GM21786 (cell line): ENCODE data around the gene MEGF11.

Experiments
- ATAC-seq: cut with Tn5 transposase; IDR thresholded peaks from one replicate; pipeline ENCODE4 v1.9.1; 2021; ENCODE audit not compliant: unreplicated experiment

The MEGF11 gene

DNA sequence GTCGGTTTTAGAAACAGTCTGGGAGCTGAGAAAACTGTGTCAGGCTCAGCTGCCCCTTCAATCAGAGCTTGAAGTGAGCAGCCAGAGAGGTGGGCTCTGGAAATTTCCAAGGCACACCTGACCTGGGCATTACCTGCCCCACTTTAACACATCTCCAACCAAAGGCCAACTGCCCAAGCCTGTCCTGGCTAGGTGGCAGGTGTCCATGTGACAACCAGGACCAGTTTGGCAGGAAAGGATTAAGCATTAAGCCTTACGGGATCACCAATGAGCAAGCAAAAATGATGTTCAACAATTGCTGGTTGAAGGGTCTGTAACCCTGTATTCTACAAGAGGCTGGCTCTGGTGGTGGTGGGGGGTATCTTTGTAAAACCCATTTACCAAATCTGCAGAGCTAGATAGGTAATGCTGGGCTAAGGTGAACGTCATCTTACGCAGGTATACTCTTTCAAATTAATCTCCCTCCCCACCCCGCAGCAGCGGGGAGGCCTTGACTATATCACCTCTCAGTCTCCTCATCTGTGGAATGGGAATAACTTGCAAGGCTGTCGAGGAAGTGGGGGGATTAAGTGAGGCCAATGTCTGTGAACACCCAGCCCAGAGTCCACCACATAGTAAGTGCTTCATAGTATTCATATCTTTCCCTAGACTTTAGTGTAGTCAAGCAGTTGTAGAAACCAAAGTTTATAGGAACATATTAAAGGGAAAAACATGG is 183.2 kb downstream of the MEGF11 start:
- ATAC-seq, result no peak

DNA sequence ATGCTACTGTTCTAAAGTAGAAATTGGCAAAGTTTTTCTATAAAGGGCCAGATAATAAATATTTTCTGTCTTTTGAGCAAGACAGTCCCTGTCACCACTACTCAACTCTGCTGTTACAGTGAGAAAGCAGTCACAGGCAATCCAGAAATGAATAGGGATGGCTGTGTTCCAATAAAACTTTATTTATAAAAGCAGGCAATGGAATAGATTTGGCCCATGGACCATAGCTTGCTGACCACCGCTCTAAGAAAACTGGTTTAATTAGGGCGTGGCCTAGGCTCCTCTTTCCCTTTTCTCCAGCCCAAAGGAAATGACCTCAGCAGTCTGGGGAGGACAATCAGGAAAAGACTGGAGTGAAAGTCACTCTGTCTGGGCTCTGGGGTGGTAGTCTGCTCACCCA is 183.8 kb downstream of the MEGF11 start:
- ATAC-seq, result no peak

DNA sequence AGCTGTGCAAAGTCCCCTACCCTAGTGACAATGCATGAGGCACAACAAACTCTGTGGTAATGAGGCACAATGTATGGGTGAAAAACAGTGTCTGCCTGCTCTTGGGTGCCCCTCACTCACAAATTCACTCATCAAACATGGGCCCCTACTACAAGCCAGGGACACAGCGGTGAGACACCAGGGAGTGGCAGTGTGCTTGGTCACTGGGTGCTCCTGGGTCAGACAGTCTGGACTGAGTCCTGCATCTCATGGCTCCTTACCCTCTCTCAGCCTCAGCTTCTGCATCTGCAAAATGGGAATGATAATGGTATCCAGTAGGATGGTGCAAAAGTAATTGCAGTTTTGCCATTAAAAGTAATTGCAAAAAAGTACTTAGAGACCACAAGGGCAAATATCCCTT is 184.7 kb downstream of the MEGF11 start:
- no peak for ATAC-seq

- ATAC-seq, result no peak
These were observed 185.9 kb downstream of the MEGF11 start for GRCh38 chr15:66067687-66068086.

DNA sequence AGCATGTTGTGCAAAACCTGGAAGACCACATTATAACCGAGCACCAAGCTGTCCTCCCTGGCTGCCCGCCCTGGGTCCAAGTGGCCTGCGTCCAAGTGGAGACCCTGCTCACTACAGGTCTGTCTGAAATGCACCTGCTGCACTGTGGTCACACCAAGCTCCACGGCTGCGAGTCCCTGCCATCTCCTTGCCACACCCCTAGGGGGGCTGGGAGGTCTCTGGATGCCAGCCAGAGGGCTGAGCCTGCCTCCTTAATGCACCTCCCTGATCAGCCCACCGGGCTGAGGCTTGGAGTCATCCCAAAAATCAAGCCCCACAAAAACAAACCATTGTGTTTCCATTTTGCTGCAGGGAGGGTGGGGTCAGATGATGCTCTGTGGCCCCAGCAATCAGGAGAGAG is 187.1 kb downstream of the MEGF11 start:
- no peak for ATAC-seq

GRCh38 chr15:66066005-66066404 is 187.5 kb downstream of the MEGF11 start:
- ATAC-seq, result no peak

DNA sequence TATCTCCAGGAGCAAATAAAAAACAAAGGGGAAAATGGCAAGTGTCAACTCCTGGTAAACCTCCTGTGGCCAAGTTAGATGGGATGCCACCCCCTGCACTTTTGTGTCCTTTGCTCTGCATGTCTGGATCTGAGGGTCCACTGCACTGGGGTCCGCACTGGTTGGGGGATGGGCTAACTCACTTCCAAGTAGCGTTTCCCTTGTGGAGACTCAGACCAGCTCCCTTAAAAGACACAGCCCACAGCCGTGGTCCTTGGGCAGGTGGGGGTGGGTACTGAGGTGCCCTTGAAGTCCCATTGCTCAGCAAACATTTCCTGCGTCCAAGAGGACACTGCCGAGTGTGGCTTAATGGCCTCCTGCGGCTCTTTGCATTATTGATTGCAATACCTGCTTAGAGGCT is 188.2 kb downstream of the MEGF11 start:
- ATAC-seq, result no peak

DNA sequence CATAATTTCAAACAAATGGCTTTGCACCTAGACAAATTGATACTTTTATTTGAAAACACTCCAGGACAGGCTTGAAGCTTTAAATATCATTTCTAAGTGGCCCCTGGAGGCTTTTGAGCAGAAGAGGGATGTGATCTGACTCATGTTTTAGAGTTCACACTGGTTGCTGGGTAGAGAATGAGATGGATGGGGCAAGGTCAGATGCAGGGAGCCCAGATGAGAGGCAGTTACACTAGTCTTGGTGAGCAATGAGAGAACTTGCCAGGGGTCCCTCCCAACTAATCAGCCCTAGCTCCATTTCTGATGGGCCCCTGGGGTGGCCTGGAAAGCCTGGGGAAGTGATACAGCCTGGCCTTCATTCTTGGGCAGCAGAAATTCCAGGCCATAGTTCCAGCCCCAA is 190.4 kb downstream of the MEGF11 start:
- no peak for ATAC-seq

- ATAC-seq, result no peak
These were observed 196.5 kb downstream of the MEGF11 start for GRCh38 chr15:66057089-66057488.

GRCh38 chr15:66053991-66054390 is 199.6 kb downstream of the MEGF11 start:
- no peak for ATAC-seq

GRCh38 chr15:66051833-66052232 is 201.7 kb downstream of the MEGF11 start:
- no peak for ATAC-seq

DNA sequence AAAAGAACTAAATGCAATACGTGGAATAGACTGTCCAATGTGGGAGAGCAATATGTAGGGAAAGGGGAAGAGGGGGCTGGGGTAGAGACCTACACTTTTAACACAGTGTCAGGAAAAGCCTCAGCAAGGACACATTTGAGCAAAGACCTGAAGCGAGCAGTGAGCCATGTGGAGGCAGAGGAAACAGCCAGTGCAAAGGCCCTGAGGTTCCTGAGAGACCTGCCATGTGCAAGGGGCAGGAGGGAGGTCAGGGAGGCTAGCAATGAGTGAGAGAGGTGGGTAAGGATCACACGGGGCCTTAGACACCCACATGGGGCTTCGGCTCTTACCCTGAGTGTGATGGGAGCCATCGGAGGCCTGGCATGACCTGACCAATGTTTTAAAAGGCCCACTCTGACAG is 203.3 kb downstream of the MEGF11 start:
- no peak for ATAC-seq

- ATAC-seq, result no peak
These were observed 204.2 kb downstream of the MEGF11 start for GRCh38 chr15:66049353-66049752.

DNA sequence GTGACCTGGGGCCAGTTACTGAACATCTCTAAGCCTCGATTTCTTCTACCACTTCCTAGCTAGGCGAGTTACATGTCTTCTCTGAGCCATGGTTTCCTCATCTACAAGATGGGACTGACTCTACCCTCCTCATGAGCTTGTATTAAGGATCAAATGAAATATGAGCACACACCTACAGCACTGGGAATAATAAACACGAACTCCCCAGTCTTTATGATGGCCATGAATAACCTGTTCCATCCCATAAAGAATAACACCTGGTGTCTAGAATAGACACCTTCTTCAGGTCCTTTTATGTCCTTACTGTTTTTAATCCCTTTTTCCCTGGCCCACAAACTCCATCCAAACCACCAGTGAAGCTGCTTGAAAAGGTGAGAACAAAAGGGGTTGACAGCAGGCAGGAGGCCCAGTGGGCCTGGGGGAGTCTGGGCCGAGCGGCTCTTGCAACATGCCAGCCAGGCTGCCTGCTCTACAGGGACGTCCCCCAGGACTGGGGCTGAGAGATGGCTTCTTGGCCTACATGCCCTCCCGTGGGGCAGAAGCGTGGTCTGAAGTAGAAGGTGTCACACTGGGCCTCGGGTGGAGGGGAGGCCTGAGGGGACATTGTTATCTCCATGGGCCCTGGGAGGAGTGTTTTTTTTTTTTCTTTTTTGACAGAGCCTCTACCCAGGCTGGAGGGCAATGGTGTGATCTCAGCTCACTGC is 206.1 kb downstream of the MEGF11 start:
- ATAC-seq, result no peak

GRCh38 chr15:66046751-66047150 is 206.8 kb downstream of the MEGF11 start:
- no peak for ATAC-seq

DNA sequence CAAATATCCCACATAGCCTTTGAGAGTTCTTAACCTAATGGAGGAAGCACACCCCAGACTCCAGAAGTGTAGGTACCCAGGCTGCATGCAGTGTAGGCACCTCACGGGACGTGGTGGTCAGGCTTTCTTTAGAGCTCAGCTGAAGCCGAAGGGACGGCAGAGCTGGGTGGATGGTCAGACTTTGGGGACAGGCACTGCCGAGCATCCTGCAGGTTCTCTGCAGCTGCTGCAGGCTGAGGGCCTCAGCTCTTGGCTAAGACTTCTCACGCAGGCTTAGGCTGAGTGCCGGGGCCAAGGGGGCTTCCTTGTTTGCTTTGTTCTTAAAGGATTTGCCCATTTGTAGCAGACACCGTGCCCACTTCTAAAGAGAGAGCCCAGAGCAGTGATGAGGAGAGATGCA is 207.2 kb downstream of the MEGF11 start:
- no peak for ATAC-seq

- no peak for ATAC-seq
These were observed 208.0 kb downstream of the MEGF11 start for GRCh38 chr15:66045542-66045941.

- ATAC-seq, result no peak
These were observed 208.7 kb downstream of the MEGF11 start for GRCh38 chr15:66044837-66045236.

DNA sequence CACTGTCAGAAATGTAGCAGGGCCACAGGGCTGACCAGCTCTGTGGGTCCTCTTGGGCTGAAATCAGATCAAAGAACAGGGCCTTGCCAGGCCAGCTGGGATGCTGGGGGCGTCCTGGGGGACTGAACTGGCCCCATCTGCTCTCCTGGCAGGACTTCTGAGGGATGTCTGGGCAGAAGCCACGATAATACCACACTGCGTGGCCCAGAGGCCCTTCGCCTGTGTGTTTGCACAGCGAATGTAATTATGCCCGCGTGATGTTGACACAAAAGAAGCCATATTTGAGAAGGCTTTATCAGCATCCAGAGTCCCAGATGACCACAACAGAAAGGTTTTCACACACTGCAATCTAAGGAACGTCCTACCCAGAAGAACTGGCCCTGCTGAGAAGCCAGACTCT is 210.3 kb downstream of the MEGF11 start:
- no peak for ATAC-seq

DNA sequence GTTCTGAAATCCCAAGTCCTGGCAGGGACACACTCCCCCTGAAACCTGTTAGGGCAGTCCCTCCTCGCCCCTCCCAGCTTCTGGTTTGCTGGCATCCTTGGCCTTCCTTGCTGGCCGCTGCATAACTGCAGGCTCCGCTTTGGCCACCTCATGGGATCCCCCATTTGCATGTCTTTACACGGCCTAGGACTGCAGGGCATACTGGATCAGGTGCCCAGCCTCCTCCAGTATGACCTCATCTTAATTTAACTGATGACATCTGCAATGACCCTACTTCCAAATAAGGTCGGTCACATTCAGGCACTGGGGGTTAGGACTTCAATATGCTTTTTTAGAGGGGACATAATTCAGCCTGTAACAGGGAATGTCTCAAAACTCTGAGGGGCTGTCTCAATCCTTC is 210.9 kb downstream of the MEGF11 start:
- no peak for ATAC-seq

GRCh38 chr15:66041276-66041675 is 212.3 kb downstream of the MEGF11 start:
- ATAC-seq, result no peak

DNA sequence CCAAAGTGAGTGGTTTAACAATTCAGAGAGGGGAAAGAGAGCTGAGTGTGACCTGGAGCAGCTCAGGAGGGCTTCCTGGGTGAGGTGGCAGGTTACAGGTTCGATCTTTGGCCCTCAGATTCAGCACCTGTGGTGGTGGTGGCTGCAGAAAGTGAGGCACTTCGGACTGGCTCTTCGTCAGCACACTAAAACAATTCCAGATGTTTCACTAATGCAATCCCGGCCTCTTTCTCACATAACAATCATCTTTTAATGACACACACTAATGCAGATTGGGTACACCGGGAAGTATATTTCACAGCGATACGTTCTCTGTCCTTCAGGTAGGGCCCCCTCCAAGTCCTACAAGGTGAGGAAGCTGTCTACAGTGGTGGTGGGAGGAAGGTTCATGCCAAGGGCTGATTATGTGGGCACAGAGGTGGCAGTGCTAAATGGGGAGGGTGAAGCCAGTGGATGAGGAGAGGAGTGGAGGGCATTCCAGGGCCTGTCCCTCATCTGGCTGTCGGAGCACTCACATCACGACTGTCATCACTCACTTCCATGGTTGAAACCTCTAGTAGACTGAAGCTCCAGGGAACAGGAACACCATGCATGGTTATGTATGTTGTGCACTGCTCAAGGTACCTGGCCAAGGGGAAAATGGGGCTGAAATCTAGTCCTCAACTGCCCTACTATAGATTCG is 213.2 kb downstream of the MEGF11 start:
- ATAC-seq, result no peak
